ENCODE data around the gene MAN2A2.

The MAN2A2 gene

GRCh38 chr15:90966262-90966661 is 63.2 kb downstream of the MAN2A2 start:
- H3K27ac ChIP-seq (ENCODE audit: low read depth, low read length): no peak overlapping the region
- H3K4me3 ChIP-seq (ENCODE audit: low read length): no peak overlapping the region
- H3K36me3 ChIP-seq (ENCODE audit: insufficient read depth, low read length): peaks cover 96% of the 10 kb centered on the region
- no peaks in the 10 kb centered on the region for H3K9me3 ChIP-seq (ENCODE audit: insufficient read depth, low read depth, low read length)
- no peaks in the 10 kb centered on the region for H3K27me3 ChIP-seq (ENCODE audit: insufficient read depth, low read length)
- H3K4me1 ChIP-seq (ENCODE audit: insufficient read depth, low read length): no peaks in the 10 kb centered on the region
- 92% methylated on average over 9 of the region's 9 CpGs for whole genome bisulfite sequencing
- H3K9ac ChIP-seq (ENCODE audit: low read depth, low read length): no peak overlapping the region

DNA sequence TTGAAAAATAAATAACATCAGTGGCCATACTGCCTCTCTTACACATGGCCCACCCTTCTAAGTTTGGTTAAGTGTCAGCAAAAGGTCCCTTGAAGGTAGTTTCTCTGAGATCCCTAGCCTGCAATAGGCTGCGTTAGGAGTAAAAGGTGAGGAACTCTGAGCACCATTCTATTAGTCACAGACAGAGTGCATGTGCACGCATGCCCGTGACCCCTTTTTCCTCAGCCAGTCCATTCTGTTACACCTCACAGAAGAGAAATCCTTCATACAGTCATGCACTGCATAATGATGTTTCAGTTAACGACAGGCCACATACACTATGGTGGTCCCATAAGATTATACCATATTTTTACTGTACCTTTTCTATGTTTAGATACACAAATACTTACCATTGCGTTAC is 64.1 kb downstream of the MAN2A2 start:
- WGBS: 95% methylated on average over 5 of the region's 5 CpGs
- H3K4me1 ChIP-seq (ENCODE audit: insufficient read depth, low read length): no peaks in the 10 kb centered on the region
- no peaks in the 10 kb centered on the region for H3K27me3 ChIP-seq (ENCODE audit: insufficient read depth, low read length)
- no peak overlapping the region for H3K27ac ChIP-seq (ENCODE audit: low read depth, low read length)
- H3K36me3 ChIP-seq (ENCODE audit: insufficient read depth, low read length): peaks cover 94% of the 10 kb centered on the region
- no peaks in the 10 kb centered on the region for H3K9me3 ChIP-seq (ENCODE audit: insufficient read depth, low read depth, low read length)
- H3K9ac ChIP-seq (ENCODE audit: low read depth, low read length): no peak overlapping the region
- no peak overlapping the region for H3K4me3 ChIP-seq (ENCODE audit: low read length)

DNA sequence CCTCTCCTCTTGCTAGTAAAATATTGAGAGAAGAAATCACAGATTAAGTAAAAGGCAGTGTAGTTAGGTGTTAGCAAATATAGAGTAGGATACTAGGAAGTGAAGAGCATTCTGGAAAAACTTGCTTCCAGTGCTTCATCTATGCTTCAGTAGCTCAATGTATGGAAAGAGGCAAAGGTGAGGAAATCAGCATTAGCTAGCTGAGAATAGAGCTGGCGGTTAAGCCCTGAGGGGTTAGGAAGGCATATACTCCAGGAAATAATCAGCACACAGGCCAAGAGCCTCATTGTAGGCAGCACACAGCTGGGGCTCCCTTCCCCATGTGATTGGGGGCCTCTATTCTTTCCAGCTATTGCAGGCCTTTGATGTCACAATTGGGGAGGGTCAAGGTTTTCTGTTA is 65.3 kb downstream of the MAN2A2 start:
- 92% methylated on average over 1 of the region's 1 CpG for WGBS
- Histone ChIP-seq H3K27ac (ENCODE audit: low read depth, low read length) (no peak overlapping the region), H3K9me3 (ENCODE audit: insufficient read depth, low read depth, low read length) (no peaks in the 10 kb centered on the region), H3K36me3 (ENCODE audit: insufficient read depth, low read length) (peaks cover 93% of the 10 kb centered on the region), H3K4me1 (ENCODE audit: insufficient read depth, low read length) (no peaks in the 10 kb centered on the region), H3K4me3 (ENCODE audit: low read length) (no peak overlapping the region), H3K27me3 (ENCODE audit: insufficient read depth, low read length) (no peaks in the 10 kb centered on the region), H3K9ac (ENCODE audit: low read depth, low read length) (no peak overlapping the region)

- no peak overlapping the region for H3K4me3 ChIP-seq (ENCODE audit: low read length)
- H3K36me3 ChIP-seq (ENCODE audit: insufficient read depth, low read length): peaks cover 97% of the 10 kb centered on the region
- H3K9me3 ChIP-seq (ENCODE audit: insufficient read depth, low read depth, low read length): no peaks in the 10 kb centered on the region
- H3K9ac ChIP-seq (ENCODE audit: low read depth, low read length): no peak overlapping the region
- no peak overlapping the region for H3K27ac ChIP-seq (ENCODE audit: low read depth, low read length)
- H3K27me3 ChIP-seq (ENCODE audit: insufficient read depth, low read length): no peaks in the 10 kb centered on the region
- WGBS: 93% methylated on average over 7 of the region's 7 CpGs
- H3K4me1 ChIP-seq (ENCODE audit: insufficient read depth, low read length): no peaks in the 10 kb centered on the region
Measured at GRCh38 chr15:90970274-90970673, 67.2 kb downstream of the MAN2A2 start.

- H3K4me3 ChIP-seq (ENCODE audit: low read length): no peak overlapping the region
- H3K9me3 ChIP-seq (ENCODE audit: insufficient read depth, low read depth, low read length): no peaks in the 10 kb centered on the region
- WGBS: over 99% methylated on average over 5 of the region's 5 CpGs
- H3K36me3 ChIP-seq (ENCODE audit: insufficient read depth, low read length): peaks cover 96% of the 10 kb centered on the region
- no peak overlapping the region for H3K27ac ChIP-seq (ENCODE audit: low read depth, low read length)
- H3K27me3 ChIP-seq (ENCODE audit: insufficient read depth, low read length): no peaks in the 10 kb centered on the region
- no peak overlapping the region for H3K9ac ChIP-seq (ENCODE audit: low read depth, low read length)
- H3K4me1 ChIP-seq (ENCODE audit: insufficient read depth, low read length): no peaks in the 10 kb centered on the region
Measured at GRCh38 chr15:90972133-90972532, 69.0 kb downstream of the MAN2A2 start.

Data from HUES64 (cell line).